ENCODE measurements around the gene DPH2. TPM values are rescaled to one million over a fixed set of nuclear protein-coding genes. Genes with fewer than 3 reads are reported as not detected.

DPH2 gene
- total RNA-seq, 4 donors from 2014 or later, result 27.8 to 64.4 (median 39.8) TPM

DNA sequence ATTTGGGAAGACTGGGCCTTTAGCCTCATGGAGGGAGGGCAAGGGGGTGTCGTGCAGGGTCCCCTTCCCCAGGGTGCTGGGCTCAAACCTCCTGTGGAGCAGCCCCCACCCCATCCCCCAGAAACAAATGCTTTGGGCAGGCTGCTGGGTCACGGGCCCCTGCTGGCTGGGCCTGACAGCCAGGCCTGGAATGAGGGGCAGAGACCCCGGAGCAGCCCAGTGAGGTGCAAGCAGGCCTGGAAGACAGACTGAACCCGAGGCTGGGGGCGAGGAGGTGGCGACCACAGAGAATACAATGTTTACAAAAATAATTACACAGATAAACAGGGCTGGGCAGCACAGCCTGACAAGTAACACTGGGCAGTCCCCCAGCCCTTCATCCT, 26.9 kb downstream of the DPH2 start:
- 80% methylated on average over 1 of the region's 6 CpGs for WGBS
- Histone ChIP-seq H3K27me3 (no peaks in the 10 kb centered on the region), H3K9me3 (no peaks in the 10 kb centered on the region), H3K27ac (no peak overlapping the region), H3K36me3 (peaks cover 22% of the 10 kb centered on the region), H3K4me1 (peaks cover 15% of the 10 kb centered on the region), H3K4me3 (no peak overlapping the region)
- DNase-seq (ENCODE audit: low spot score in 2 of 2), result no peak
- TF ChIP-seq POLR2A (IDR thresholded peaks at IDR 0.05) (no peak), EP300 (IDR thresholded peaks at IDR 0.05) (no peak), POLR2AphosphoS5 (IDR thresholded peaks at IDR 0.05) (no peak)
- TF ChIP-seq, protein P1, sequence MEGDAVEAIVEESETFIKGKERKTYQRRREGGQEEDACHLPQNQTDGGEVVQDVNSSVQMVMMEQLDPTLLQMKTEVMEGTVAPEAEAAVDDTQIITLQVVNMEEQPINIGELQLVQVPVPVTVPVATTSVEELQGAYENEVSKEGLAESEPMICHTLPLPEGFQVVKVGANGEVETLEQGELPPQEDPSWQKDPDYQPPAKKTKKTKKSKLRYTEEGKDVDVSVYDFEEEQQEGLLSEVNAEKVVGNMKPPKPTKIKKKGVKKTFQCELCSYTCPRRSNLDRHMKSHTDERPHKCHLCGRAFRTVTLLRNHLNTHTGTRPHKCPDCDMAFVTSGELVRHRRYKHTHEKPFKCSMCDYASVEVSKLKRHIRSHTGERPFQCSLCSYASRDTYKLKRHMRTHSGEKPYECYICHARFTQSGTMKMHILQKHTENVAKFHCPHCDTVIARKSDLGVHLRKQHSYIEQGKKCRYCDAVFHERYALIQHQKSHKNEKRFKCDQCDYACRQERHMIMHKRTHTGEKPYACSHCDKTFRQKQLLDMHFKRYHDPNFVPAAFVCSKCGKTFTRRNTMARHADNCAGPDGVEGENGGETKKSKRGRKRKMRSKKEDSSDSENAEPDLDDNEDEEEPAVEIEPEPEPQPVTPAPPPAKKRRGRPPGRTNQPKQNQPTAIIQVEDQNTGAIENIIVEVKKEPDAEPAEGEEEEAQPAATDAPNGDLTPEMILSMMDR (IDR thresholded peaks at IDR 0.05), result no peak

DNA sequence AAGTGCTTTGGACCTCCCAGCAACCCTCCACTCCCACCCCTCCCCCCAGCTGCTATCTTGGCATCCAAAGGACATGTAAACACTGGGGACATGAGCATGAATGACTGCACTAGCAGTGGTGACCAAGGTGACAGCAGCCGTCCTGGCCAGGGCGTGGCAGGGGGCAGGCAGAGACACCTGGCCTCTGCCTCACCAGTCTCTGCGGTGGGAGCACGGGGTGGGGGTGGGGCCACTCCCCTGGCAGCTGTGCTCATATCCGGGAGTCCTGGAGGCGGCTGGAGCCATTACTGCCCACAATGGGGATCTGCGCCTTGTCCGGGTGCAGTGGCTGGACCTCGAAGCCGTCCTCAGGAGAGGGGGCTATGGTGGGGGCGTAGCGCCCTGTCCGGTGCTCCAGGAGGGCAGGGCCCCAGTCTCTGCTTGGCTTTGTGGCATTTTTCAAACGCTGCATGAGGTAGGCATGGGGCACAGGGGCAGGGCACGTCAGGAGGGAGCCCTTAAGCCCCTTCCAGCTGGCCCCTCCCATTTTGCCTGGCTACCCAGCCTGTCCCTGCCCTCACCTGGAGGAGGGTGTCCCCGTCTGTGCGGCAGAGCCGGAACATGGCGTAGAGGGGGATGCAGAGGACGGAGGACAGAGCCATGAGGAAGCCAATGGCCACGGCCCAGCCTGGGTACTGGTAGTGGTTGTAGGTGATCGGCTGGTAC, 27.6 kb downstream of the DPH2 start:
- TF ChIP-seq POLR2AphosphoS5 (IDR thresholded peaks at IDR 0.05) (no peak), EP300 (IDR thresholded peaks at IDR 0.05) (no peak), POLR2A (IDR thresholded peaks at IDR 0.05) (no peak)
- TF ChIP-seq, protein P1 (IDR thresholded peaks at IDR 0.05), result no peak
- DNase-seq (ENCODE audit: low spot score in 2 of 2), result no peak
- Histone ChIP-seq H3K27ac (no peak overlapping the region), H3K4me1 (peaks cover 8% of the 10 kb centered on the region), H3K27me3 (no peaks in the 10 kb centered on the region), H3K9me3 (no peaks in the 10 kb centered on the region), H3K36me3 (peaks cover 28% of the 10 kb centered on the region), H3K4me3 (no peak overlapping the region)
- 92% methylated on average over 7 of the region's 22 CpGs for WGBS

GRCh38 chr1:43998000-43998378, 28.2 kb downstream of the DPH2 start:
- H3K36me3 ChIP-seq, result peaks cover 29% of the 10 kb centered on the region
- no peak for DNase-seq (ENCODE audit: low spot score in 2 of 2)
- H3K27ac ChIP-seq, result no peak overlapping the region
- H3K4me1 ChIP-seq, result peaks cover 6% of the 10 kb centered on the region
- no peak for TF ChIP-seq POLR2AphosphoS5 (IDR thresholded peaks at IDR 0.05)
- no peak for TF ChIP-seq POLR2A (IDR thresholded peaks at IDR 0.05)
- TF ChIP-seq, protein P1 (IDR thresholded peaks at IDR 0.05), result no peak
- no peak for TF ChIP-seq EP300 (IDR thresholded peaks at IDR 0.05)
- H3K4me3 ChIP-seq, result no peak overlapping the region
- no peaks in the 10 kb centered on the region for H3K27me3 ChIP-seq
- H3K9me3 ChIP-seq, result no peaks in the 10 kb centered on the region
- 93% methylated on average over 10 of the region's 11 CpGs for WGBS

GRCh38 chr1:43999455-43999854, 29.6 kb downstream of the DPH2 start:
- H3K9me3 ChIP-seq, result no peaks in the 10 kb centered on the region

DNA sequence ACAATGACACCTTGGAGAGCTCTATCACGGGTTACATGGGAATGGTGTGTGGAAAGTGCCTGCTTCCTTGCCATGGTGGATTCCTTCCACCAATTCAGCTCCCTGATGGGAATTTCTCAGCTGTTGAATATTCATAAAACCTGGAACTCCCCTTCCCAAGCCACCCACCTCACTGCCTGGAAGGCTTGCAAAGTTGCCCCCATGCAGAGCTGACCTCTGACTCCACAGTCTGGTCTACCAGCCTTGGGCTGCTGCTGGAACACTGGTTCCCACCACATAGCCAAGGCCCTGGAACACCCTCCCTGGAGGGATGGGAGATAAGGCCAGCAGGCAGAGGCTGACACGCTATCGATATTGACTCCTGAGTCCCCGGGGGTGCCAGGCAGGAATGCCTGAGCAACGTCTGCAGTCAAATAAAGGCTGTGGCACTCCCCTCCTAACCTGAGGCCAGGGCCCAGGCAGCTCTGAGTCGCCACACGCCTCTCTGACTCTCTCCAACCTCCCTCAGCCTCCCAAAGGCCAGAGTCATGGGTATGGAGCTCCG, 30.4 kb downstream of the DPH2 start:
- WGBS, result 74% methylated on average over 2 of the region's 8 CpGs
- DNase-seq (ENCODE audit: low spot score in 2 of 2), result no peak

More at GRCh38 chr1:43999455-43999854, 29.6 kb downstream of the DPH2 start:
- DNase-seq (ENCODE audit: low spot score in 2 of 2), result no peak
- Histone ChIP-seq H3K27ac (no peak overlapping the region), H3K27me3 (no peaks in the 10 kb centered on the region), H3K4me3 (no peak overlapping the region), H3K4me1 (peaks cover 6% of the 10 kb centered on the region), H3K36me3 (peaks cover 29% of the 10 kb centered on the region)
- WGBS, result 57% methylated on average over 7 of the region's 8 CpGs
- TF ChIP-seq POLR2AphosphoS5 (IDR thresholded peaks at IDR 0.05) (no peak), EP300 (IDR thresholded peaks at IDR 0.05) (no peak), POLR2A (IDR thresholded peaks at IDR 0.05) (no peak)
- TF ChIP-seq, protein P1 (IDR thresholded peaks at IDR 0.05), result no peak

More for the DNA sequence above, 30.4 kb downstream of the DPH2 start:
- Histone ChIP-seq H3K27me3 (no peaks in the 10 kb centered on the region), H3K36me3 (peaks cover 29% of the 10 kb centered on the region), H3K4me3 (no peak overlapping the region), H3K9me3 (no peaks in the 10 kb centered on the region), H3K27ac (no peak overlapping the region), H3K4me1 (peaks cover 6% of the 10 kb centered on the region)
- TF ChIP-seq POLR2AphosphoS5 (IDR thresholded peaks at IDR 0.05), result no peak
- TF ChIP-seq POLR2A (IDR thresholded peaks at IDR 0.05), result no peak
- TF ChIP-seq EP300 (IDR thresholded peaks at IDR 0.05), result no peak
- TF ChIP-seq, protein P1 (IDR thresholded peaks at IDR 0.05), result no peak
